ENCODE data around the gene GNA15.

The GNA15 gene

DNA sequence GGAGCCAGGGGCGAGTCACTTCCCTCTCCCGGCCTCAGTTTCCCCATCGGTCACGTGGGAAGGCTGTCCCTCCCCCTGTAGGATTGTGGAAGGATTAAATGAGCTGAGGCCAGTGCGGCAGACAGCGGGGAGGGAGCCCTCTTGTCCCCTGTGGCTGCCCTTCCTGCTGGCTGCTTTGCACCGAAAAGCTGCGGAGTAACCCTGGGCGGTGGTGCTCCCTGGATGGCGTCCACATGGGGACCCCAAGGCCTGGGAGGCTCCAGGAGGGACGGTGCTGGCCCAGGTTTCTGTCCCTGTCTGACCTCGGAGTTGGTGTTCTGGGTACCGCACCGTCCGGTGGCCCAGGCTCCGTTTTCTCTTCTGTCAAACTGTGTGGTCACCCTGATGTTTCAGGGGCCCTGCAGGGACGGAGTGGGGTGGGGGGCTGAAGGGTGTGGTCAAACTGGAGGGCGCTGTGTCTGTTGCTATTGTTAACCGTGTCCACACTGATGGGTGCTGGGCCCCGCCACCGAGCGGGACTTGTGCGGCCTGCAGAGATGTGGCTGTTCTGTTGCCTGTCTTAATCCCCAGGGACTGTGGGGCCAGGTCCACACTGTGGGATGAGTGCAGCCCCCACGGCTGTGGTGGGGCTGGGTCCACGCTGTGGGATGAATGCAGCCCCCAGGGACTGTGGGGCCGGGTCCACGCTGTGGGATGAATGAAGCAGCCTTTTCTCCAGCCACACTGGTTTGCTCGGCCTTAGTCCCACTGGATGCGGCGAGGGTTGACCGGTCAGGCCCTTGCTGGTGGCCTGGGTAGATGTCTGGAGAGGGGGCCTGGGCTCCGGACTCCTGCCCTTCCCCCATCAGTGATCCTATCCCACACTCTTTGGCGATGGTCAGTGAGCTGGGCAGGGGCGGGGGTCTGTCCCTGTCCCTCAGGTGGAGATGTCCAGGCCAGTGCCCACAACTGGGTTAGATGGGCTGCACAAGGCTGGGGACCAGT, 34.8 kb upstream of the GNA15 start:
- H3K36me3 Mint-ChIP-seq = no peaks in the 10 kb centered on the region
- no peak overlapping the region for H3K4me3 Mint-ChIP-seq
- DNase-seq (ENCODE audit: low spot score in 2 of 2) (no peak), ATAC-seq (ENCODE audit: low read depth) (no peak)
- H3K27ac Mint-ChIP-seq = no peak overlapping the region
- H3K4me1 Mint-ChIP-seq = peaks cover 17% of the 10 kb centered on the region
- no peaks in the 10 kb centered on the region for H3K9me3 Mint-ChIP-seq
- H3K27me3 Mint-ChIP-seq = peaks cover 9% of the 10 kb centered on the region

DNA sequence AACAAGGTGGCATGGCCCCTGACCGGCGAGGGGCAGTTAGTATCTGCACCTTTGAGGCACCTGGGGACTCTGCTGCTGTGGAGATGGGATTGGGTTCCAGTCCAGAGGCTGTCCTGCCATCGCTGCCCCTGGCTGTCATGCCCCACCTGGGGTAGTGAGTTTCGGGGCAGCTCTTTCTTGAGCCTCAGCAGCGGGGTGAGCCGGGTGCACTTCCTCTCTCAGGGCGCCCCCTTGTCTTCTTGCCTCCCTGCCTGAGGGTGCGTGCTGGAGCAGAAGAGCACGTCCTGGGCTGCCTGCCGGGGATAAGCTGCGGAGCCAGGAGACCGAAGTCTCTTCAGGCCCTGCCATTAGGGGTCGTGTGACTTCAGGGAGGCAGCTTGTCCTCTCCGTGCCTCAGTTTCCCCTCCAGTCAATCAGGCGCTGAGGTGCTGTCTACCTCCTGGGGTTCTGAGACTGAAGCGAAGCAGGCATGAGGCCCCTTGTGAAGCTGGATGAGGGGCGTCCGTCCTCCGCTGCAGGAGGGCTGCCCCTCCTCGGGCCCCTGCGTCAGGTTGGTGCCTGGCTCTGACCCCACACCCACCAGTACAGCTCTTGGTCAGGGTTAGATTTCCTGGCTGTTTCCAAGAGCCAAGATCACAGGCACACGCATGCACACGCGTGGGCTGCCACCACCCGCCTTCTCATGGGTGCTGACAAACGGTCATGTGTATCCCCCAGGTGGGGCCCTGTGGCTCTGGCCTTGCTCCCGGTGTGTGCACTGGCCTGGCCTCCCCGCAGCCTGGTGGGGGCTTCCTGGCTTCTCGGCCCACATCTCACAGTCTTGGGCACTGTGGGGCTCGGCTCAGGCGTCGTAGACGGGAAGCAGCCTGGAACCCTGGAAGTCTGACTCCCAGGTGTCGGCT, 33.3 kb upstream of the GNA15 start:
- H3K4me3 Mint-ChIP-seq = no peak overlapping the region
- peaks cover 15% of the 10 kb centered on the region for H3K4me1 Mint-ChIP-seq
- no peaks in the 10 kb centered on the region for H3K9me3 Mint-ChIP-seq
- no peaks in the 10 kb centered on the region for H3K36me3 Mint-ChIP-seq
- no peak for DNase-seq (ENCODE audit: low spot score in 2 of 2)
- H3K27me3 Mint-ChIP-seq = peaks cover 9% of the 10 kb centered on the region
- ATAC-seq (ENCODE audit: low read depth) = no peak
- H3K27ac Mint-ChIP-seq = no peak overlapping the region

DNA sequence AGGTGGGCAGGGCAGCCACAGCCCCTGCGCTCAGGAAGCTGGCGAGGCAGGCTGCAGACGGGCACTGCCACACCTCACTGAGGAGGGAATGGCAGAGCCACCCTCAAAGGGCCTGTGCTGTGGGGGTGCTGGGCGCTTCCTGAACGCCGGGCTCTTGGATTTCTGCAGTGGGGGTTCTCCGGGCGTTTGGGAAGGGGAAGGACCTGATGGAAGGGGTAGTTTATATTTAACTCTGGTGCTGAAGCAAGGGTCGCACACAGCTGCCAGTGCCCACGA, 31.2 kb upstream of the GNA15 start:
- ATAC-seq (ENCODE audit: low read depth) (no peak), DNase-seq (ENCODE audit: low spot score in 2 of 2) (no peak)
- Mint-ChIP-seq H3K4me1 (peaks cover 15% of the 10 kb centered on the region), H3K36me3 (no peaks in the 10 kb centered on the region), H3K27me3 (peaks cover 6% of the 10 kb centered on the region), H3K4me3 (no peak overlapping the region), H3K9me3 (no peaks in the 10 kb centered on the region), H3K27ac (no peak overlapping the region)

DNA sequence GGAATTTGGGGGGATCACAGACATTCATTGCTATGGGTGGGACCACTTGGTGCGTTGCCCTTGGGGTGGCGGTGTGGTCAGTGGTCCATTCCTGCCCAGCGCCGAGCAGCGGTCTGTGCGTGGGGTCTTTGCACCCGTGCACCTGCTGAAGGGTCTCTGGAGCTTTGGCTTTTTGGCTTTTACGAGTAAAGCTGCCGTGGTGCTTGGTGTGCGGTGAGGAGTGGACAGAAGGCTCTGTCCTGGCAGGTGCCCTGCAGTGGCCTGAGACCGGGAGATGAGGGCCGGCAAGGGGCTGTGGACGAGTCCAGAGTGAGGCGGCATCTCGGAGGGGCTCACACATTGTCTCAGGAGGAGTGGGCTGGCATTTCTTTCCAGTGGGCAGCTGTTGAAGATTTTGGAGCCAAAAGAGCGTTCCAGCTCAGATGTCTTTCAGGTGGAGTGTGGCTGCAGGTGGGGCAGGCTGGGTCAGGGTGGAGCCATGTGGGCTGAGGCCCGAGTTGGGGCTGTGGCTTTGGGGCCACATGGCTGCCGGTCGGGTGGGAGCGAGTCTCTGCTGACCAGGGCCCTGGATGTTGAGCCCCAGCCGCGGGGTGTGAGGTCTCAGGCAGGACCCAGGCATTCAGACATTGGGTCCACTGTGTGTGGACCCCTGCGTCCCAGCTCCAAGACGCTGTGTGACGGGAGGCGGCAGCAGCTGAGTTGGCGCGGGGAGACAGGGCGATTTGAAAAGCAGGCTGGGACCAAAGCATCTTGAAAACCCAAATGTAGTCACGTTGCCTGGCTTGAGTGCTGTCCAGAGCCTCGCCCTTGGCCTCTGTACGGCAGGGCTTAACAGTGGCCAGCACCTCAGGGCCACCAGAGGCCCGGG, 30.0 kb upstream of the GNA15 start:
- Mint-ChIP-seq H3K9me3 (no peaks in the 10 kb centered on the region), H3K36me3 (no peaks in the 10 kb centered on the region), H3K4me1 (peaks cover 13% of the 10 kb centered on the region), H3K27me3 (peaks cover 6% of the 10 kb centered on the region), H3K4me3 (no peak overlapping the region), H3K27ac (no peak overlapping the region)
- no peak for DNase-seq (ENCODE audit: low spot score in 2 of 2)
- ATAC-seq (ENCODE audit: low read depth) = no peak

DNA sequence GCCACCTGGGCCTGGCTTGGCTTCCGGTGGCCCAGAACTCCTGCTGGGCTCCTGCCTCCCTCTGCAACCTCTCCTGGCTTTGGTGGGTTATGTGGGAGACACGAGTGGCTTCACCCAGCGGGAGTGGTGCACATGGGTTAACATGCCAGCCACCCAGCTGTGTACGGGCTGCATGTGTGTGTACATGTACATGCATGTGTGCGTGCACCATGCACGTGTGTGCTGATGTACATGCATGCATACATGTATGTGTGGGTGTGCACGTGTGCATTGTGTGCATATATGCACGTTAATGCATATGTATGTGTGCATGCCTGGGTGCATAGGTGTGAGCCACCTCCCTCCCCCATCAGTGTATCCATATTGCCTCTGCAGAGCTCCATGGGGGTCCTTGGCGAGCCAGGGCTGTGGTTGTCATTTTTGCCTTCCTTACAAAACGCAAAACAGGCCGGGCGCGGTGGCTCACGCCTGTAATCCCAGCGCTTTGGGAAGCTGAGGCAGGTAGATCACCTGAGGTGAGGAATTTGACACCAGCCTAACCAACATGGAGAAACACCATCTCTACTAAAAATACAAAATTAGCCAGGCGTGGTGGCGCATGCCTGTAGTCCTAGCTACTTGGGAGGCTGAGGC, 29.2 kb upstream of the GNA15 start:
- no peak for ATAC-seq (ENCODE audit: low read depth)
- H3K4me1 Mint-ChIP-seq = peaks cover 13% of the 10 kb centered on the region
- no peak for DNase-seq (ENCODE audit: low spot score in 2 of 2)

GRCh38 chr19:3107658-3108057, 28.2 kb upstream of the GNA15 start:
- peaks cover 11% of the 10 kb centered on the region for H3K4me1 Mint-ChIP-seq
- H3K9me3 Mint-ChIP-seq = no peaks in the 10 kb centered on the region
- no peak for DNase-seq (ENCODE audit: low spot score in 2 of 2)
- no peaks in the 10 kb centered on the region for H3K36me3 Mint-ChIP-seq
- peaks cover 3% of the 10 kb centered on the region for H3K27me3 Mint-ChIP-seq
- no peak for ATAC-seq (ENCODE audit: low read depth)
- no peak overlapping the region for H3K4me3 Mint-ChIP-seq
- no peak overlapping the region for H3K27ac Mint-ChIP-seq

More for the DNA sequence above, 29.2 kb upstream of the GNA15 start:
- Mint-ChIP-seq H3K4me3 (no peak overlapping the region), H3K9me3 (no peaks in the 10 kb centered on the region), H3K27ac (no peak overlapping the region), H3K27me3 (peaks cover 4% of the 10 kb centered on the region), H3K36me3 (no peaks in the 10 kb centered on the region)

GRCh38 chr19:3108775-3109174, 27.1 kb upstream of the GNA15 start:
- DNase-seq (ENCODE audit: low spot score in 2 of 2) (peak; percentile 68 to 73), ATAC-seq (ENCODE audit: low read depth) (peak; percentile 75)
- no peak overlapping the region for H3K27ac Mint-ChIP-seq
- peaks cover 11% of the 10 kb centered on the region for H3K4me1 Mint-ChIP-seq
- no peaks in the 10 kb centered on the region for H3K9me3 Mint-ChIP-seq
- H3K27me3 Mint-ChIP-seq = peaks cover 3% of the 10 kb centered on the region
- no peaks in the 10 kb centered on the region for H3K36me3 Mint-ChIP-seq
- no peak overlapping the region for H3K4me3 Mint-ChIP-seq

GRCh38 chr19:3109491-3109890, 26.3 kb upstream of the GNA15 start:
- no peaks in the 10 kb centered on the region for H3K36me3 Mint-ChIP-seq
- H3K27me3 Mint-ChIP-seq = no peaks in the 10 kb centered on the region
- H3K27ac Mint-ChIP-seq = no peak overlapping the region
- no peaks in the 10 kb centered on the region for H3K9me3 Mint-ChIP-seq
- peaks cover 5% of the 10 kb centered on the region for H3K4me1 Mint-ChIP-seq
- ATAC-seq (ENCODE audit: low read depth) (no peak), DNase-seq (ENCODE audit: low spot score in 2 of 2) (no peak)
- no peak overlapping the region for H3K4me3 Mint-ChIP-seq

DNA sequence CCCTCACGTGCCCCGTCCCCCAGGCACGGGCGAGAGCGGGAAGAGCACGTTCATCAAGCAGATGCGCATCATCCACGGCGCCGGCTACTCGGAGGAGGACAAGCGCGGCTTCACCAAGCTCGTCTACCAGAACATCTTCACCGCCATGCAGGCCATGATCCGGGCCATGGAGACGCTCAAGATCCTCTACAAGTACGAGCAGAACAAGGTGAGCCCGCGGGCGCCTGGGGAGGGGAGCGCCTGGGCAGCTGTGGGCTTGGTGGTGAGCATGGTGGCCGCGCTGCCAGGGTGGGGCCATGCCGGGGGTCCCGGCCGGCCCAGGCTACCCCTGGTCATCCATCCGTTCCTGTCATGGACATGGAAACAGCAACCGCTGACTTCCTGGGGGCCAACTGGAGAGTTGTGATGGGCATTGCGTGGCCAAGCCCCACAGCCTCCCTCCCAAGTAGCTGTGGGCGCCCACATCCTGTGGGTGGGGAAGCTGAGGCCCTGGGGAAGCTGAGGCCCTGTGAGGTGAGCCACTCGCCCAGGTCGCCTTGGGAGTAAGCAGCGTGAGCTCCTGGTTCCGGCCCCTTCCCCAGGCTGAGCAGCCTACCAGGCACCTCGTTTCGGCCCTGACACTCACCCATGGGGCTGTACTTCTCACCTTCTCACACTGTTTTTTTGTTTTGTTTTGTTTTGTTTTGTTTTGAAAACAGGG, 25.6 kb upstream of the GNA15 start:
- no peak overlapping the region for H3K27ac Mint-ChIP-seq
- H3K27me3 Mint-ChIP-seq = no peaks in the 10 kb centered on the region
- H3K9me3 Mint-ChIP-seq = no peaks in the 10 kb centered on the region
- DNase-seq (ENCODE audit: low spot score in 2 of 2) (no peak), ATAC-seq (ENCODE audit: low read depth) (no peak)
- no peak overlapping the region for H3K4me3 Mint-ChIP-seq
- H3K4me1 Mint-ChIP-seq = peaks cover 5% of the 10 kb centered on the region
- H3K36me3 Mint-ChIP-seq = no peaks in the 10 kb centered on the region

- Mint-ChIP-seq H3K9me3 (no peaks in the 10 kb centered on the region), H3K4me3 (no peak overlapping the region), H3K27ac (no peak overlapping the region), H3K4me1 (peaks cover 5% of the 10 kb centered on the region), H3K36me3 (no peaks in the 10 kb centered on the region), H3K27me3 (no peaks in the 10 kb centered on the region)
- ATAC-seq (ENCODE audit: low read depth) (no peak), DNase-seq (ENCODE audit: low spot score in 2 of 2) (no peak)
Measured at GRCh38 chr19:3111586-3112247, 24.1 kb upstream of the GNA15 start.

GRCh38 chr19:3112375-3113099, 23.3 kb upstream of the GNA15 start:
- DNase-seq (ENCODE audit: low spot score in 2 of 2) (no peak), ATAC-seq (ENCODE audit: low read depth) (no peak)
- Mint-ChIP-seq H3K4me1 (peaks cover 5% of the 10 kb centered on the region), H3K9me3 (no peaks in the 10 kb centered on the region), H3K27ac (no peak overlapping the region), H3K4me3 (no peak overlapping the region), H3K27me3 (no peaks in the 10 kb centered on the region), H3K36me3 (no peaks in the 10 kb centered on the region)

Measured in memory B cell (primary cell).